Measurements from ENCODE around the gene CALD1.

CALD1 gene, protein sequence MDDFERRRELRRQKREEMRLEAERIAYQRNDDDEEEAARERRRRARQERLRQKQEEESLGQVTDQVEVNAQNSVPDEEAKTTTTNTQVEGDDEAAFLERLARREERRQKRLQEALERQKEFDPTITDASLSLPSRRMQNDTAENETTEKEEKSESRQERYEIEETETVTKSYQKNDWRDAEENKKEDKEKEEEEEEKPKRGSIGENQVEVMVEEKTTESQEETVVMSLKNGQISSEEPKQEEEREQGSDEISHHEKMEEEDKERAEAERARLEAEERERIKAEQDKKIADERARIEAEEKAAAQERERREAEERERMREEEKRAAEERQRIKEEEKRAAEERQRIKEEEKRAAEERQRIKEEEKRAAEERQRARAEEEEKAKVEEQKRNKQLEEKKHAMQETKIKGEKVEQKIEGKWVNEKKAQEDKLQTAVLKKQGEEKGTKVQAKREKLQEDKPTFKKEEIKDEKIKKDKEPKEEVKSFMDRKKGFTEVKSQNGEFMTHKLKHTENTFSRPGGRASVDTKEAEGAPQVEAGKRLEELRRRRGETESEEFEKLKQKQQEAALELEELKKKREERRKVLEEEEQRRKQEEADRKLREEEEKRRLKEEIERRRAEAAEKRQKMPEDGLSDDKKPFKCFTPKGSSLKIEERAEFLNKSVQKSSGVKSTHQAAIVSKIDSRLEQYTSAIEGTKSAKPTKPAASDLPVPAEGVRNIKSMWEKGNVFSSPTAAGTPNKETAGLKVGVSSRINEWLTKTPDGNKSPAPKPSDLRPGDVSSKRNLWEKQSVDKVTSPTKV

DNA sequence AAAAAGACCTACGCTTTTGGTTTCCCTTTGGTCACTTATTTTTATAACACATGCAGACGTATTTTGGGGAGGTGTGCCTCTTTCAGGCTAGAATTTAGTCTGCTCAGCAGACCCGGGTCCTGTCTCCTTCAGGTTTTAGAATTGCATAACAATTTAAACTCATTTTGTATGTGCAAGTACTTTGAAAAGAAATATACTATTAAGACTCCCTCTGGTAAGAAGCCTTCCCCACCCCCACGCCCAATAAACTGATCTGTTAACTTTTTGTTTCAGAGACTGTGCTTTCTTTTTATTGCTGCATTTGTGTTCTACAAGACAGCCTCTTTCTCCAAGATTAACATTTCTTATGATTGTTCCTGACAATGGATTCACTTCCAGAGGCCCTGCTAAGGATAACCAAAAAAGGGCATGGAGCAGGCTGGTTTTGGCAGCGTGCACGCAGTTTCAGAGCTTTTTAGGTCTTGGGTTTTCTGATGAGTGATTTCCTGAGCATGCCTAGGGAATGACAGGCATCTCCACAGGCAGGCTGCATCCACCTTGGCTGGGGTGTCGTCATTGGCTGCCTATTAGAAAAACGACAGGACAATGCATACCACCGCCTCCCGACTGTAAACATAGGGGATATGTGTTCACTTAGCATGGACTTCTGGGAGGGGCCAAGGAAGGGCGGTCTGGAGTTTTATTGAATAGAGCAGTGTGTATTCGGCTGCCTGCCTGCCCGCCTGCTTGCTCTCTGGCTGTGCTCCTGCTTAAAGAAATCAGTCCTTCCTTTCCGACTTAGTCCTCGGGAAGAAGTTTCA lies at the start of gene CALD1:
Gene CALD1, plus strand, starts transcription at position 694 of the 800 bp plus-strand sequence. CDS start 88,100 bp downstream, outside the sequence.
- no peaks in the 10 kb centered on the region for H3K9me3 ChIP-seq (ENCODE audit: control insufficient read depth, insufficient read depth, low read length)
- peak within 1 kb of the TSS; percentile 96 for H3K9ac ChIP-seq (ENCODE audit: low read depth, low read length)
- peak within 1 kb of the TSS; percentile 98 for H3K27ac ChIP-seq (ENCODE audit: low read depth, low read length)
- peaks cover 41% of the 10 kb centered on the region for H3K4me1 ChIP-seq (ENCODE audit: control insufficient read depth, insufficient read depth, low read length)
- peaks cover 8% of the 10 kb centered on the region; the same call in 1 of the 2 replicates for H3K36me3 ChIP-seq (ENCODE audit: control insufficient read depth, insufficient read depth, low read length)
- H3K4me3 ChIP-seq (ENCODE audit: low read depth, low read length), result peak within 1 kb of the TSS; percentile 88
- H3K27me3 ChIP-seq (ENCODE audit: control insufficient read depth, insufficient read depth, low read length), result no peaks in the 10 kb centered on the region

DNA sequence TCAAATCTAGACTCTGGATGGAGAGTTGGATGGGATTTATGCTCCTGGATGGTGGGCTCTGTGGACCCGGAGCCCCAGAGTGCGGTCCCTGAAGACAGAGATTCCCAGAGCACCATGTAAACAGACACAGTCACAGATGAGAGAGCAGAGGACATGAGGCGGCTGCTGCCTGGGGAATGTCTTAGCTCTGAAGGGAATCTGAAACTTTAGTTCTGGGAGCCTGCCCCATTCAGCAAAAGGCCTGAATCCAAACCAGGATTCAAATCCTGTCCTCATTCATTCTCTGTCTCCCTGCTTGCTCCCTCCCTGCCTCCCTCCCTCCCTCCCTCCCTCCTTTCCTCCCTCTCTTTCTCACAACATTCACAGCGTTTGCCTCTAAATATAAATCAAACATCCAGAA lies 49.5 kb upstream of the CALD1 start:
- Histone ChIP-seq H3K9me3 (ENCODE audit: control insufficient read depth, insufficient read depth, low read length) (no peaks in the 10 kb centered on the region), H3K4me3 (ENCODE audit: low read depth, low read length) (no peak overlapping the region), H3K27me3 (ENCODE audit: control insufficient read depth, insufficient read depth, low read length) (no peaks in the 10 kb centered on the region), H3K27ac (ENCODE audit: low read depth, low read length) (no peak overlapping the region), H3K9ac (ENCODE audit: low read depth, low read length) (no peak overlapping the region), H3K4me1 (ENCODE audit: control insufficient read depth, insufficient read depth, low read length) (no peaks in the 10 kb centered on the region), H3K36me3 (ENCODE audit: control insufficient read depth, insufficient read depth, low read length) (no peaks in the 10 kb centered on the region)

DNA sequence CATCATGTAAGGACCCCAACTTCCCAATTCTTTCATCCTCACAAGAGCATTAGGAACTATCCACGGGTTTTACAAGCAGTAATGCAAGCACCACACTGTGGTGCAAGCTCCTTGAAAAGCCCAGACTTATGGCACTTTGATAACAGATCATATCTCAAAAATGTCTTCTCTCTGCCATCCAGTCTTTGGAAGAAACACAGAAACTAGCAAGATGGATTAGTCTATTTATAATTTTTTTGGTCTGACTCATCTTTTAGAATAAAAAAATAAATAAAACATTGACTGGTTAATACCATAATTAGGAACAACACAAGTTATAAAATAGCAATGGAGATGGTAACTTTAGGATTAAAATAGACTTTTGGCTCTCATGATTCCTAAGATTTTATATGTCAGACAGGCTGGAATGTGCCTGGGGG lies 49.0 kb upstream of the CALD1 start:
- H3K27ac ChIP-seq (ENCODE audit: low read depth, low read length), result no peak overlapping the region
- H3K27me3 ChIP-seq (ENCODE audit: control insufficient read depth, insufficient read depth, low read length), result no peaks in the 10 kb centered on the region
- H3K36me3 ChIP-seq (ENCODE audit: control insufficient read depth, insufficient read depth, low read length), result no peaks in the 10 kb centered on the region
- no peak overlapping the region for H3K9ac ChIP-seq (ENCODE audit: low read depth, low read length)
- H3K4me3 ChIP-seq (ENCODE audit: low read depth, low read length), result no peak overlapping the region
- H3K9me3 ChIP-seq (ENCODE audit: control insufficient read depth, insufficient read depth, low read length), result no peaks in the 10 kb centered on the region
- H3K4me1 ChIP-seq (ENCODE audit: control insufficient read depth, insufficient read depth, low read length), result no peaks in the 10 kb centered on the region

DNA sequence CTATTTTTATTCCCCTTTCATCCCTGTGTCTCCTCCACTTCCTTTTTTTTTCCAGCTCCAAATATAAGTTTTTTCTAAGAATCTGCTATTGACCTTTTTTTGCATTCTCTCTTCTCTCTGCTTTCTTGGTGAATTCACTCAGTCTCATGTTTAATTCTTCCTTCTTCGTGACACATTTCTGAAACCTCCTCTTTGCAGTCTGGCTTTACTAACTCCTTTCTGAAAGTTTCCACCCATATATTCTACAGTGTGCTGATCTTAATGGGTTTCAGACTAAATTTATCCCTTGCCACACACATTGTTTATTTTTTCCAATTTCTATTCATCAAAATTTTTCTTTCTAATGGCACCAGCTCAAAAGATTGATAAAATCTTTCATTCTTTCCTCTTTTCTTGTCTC lies 47.8 kb upstream of the CALD1 start:
- Histone ChIP-seq H3K9ac (ENCODE audit: low read depth, low read length) (no peak overlapping the region), H3K27me3 (ENCODE audit: control insufficient read depth, insufficient read depth, low read length) (no peaks in the 10 kb centered on the region), H3K4me1 (ENCODE audit: control insufficient read depth, insufficient read depth, low read length) (no peaks in the 10 kb centered on the region), H3K36me3 (ENCODE audit: control insufficient read depth, insufficient read depth, low read length) (no peaks in the 10 kb centered on the region), H3K27ac (ENCODE audit: low read depth, low read length) (no peak overlapping the region), H3K9me3 (ENCODE audit: control insufficient read depth, insufficient read depth, low read length) (no peaks in the 10 kb centered on the region), H3K4me3 (ENCODE audit: low read depth, low read length) (no peak overlapping the region)

DNA sequence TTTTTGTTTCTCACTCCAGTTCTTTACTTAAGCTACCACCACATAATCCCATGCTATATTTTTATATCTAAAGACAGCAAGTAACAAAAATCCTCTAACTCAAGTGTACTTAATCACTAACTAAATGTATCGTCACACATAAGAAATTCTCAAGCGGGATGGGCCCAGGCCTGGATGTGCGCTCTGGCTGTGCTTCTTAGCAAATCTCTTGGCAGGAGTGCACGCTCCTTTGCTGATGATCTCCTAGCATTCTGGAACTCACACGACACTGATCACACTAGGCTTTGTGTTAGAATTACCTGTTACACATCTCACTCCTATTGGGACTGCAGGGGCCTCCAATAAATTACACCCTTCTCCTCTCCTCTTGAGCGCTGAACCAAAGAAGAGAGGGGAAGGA lies 46.7 kb upstream of the CALD1 start:
- H3K4me3 ChIP-seq (ENCODE audit: low read depth, low read length), result no peak overlapping the region
- H3K27ac ChIP-seq (ENCODE audit: low read depth, low read length), result no peak overlapping the region
- no peaks in the 10 kb centered on the region for H3K4me1 ChIP-seq (ENCODE audit: control insufficient read depth, insufficient read depth, low read length)
- no peaks in the 10 kb centered on the region for H3K9me3 ChIP-seq (ENCODE audit: control insufficient read depth, insufficient read depth, low read length)
- no peak overlapping the region for H3K9ac ChIP-seq (ENCODE audit: low read depth, low read length)
- H3K36me3 ChIP-seq (ENCODE audit: control insufficient read depth, insufficient read depth, low read length), result no peaks in the 10 kb centered on the region
- no peaks in the 10 kb centered on the region for H3K27me3 ChIP-seq (ENCODE audit: control insufficient read depth, insufficient read depth, low read length)

DNA sequence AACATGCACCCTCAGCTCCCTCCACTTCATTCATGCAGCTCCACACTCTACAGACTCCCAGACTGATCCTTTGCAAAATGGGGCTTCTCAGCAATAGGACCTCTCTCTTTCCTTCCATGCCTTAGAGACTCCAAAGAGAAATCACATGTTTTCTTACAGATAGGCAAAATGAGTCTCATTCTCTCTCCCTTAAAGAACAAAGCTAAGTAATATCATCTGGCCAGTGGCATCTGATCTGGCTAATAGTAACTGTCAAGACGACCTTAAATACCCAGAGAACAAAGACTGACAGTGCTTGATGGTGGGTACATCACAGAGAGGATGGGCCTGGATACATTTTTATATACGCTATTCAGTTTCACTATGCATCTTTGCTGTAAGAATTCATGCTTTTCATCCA lies 43.1 kb upstream of the CALD1 start:
- no peak overlapping the region for H3K4me3 ChIP-seq (ENCODE audit: low read depth, low read length)
- H3K27me3 ChIP-seq (ENCODE audit: control insufficient read depth, insufficient read depth, low read length), result no peaks in the 10 kb centered on the region
- H3K9me3 ChIP-seq (ENCODE audit: control insufficient read depth, insufficient read depth, low read length), result no peaks in the 10 kb centered on the region
- no peak overlapping the region for H3K9ac ChIP-seq (ENCODE audit: low read depth, low read length)
- H3K27ac ChIP-seq (ENCODE audit: low read depth, low read length), result no peak overlapping the region
- no peaks in the 10 kb centered on the region for H3K36me3 ChIP-seq (ENCODE audit: control insufficient read depth, insufficient read depth, low read length)
- 0 out of 2 replicates have a peak, but pooled peaks cover under 1% of the 10 kb centered on the region for H3K4me1 ChIP-seq (ENCODE audit: control insufficient read depth, insufficient read depth, low read length)

DNA sequence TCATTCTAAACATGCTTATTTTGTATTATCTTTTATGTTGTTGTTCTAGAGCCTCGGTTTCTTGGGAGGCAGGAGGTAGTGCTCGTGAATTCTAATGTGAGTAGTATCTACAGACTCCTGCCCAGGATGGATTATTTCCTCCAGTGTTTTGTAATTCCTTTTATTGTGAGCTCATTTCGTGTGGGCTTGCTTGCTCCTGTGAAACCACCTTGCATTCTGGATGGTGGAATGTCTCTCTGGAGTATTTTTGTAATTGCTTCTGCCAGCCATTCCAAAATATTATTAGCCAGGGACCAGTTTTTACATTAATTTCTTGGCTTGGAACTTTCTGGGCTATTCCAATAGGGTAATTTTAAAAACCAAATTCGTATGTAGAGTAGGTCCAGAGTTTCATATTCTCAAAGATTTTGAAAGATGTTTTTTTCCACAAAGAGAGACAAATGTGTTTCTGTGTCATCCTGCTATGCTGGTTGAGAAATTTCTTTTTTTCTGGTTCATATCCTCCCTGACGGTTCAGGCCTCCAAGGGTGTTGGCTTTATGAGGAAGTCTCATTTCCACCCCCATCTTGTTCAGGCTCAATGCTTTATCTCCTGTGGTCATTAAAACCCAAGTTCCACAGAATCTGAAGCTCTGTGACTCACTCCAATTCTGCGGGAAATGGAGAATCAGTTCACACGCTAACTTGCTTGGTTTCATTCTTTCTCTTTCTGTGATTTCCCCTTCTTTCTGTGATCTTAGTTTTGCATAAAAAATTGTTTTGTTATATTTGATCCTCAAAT lies 41.7 kb upstream of the CALD1 start:
- Histone ChIP-seq H3K4me3 (ENCODE audit: low read depth, low read length) (no peak overlapping the region), H3K9me3 (ENCODE audit: control insufficient read depth, insufficient read depth, low read length) (no peaks in the 10 kb centered on the region), H3K9ac (ENCODE audit: low read depth, low read length) (no peak overlapping the region), H3K4me1 (ENCODE audit: control insufficient read depth, insufficient read depth, low read length) (peaks cover 11% of the 10 kb centered on the region), H3K36me3 (ENCODE audit: control insufficient read depth, insufficient read depth, low read length) (no peaks in the 10 kb centered on the region), H3K27ac (ENCODE audit: low read depth, low read length) (no peak overlapping the region), H3K27me3 (ENCODE audit: control insufficient read depth, insufficient read depth, low read length) (no peaks in the 10 kb centered on the region)

DNA sequence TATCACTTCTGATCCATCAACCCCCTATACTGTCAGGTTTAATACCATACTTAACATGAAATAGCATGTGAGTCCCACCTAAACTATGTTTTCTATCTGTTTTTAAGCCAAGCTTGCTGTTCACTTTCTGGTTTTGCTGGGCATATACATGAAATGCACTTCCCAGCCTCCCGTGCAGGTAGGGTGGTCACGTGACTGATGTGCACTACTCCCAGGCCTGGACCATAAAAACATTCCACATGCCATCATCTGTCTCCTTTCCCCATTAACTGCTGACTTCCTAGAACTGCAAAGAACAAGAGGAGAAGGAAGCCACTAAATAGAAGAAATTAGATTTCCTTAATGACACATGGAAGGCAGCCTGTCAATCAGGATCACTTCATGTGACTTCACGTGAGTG lies 40.1 kb upstream of the CALD1 start:
- Histone ChIP-seq H3K9ac (ENCODE audit: low read depth, low read length) (no peak overlapping the region), H3K36me3 (ENCODE audit: control insufficient read depth, insufficient read depth, low read length) (no peaks in the 10 kb centered on the region), H3K27me3 (ENCODE audit: control insufficient read depth, insufficient read depth, low read length) (no peaks in the 10 kb centered on the region), H3K27ac (ENCODE audit: low read depth, low read length) (no peak overlapping the region), H3K4me1 (ENCODE audit: control insufficient read depth, insufficient read depth, low read length) (peaks cover 18% of the 10 kb centered on the region), H3K9me3 (ENCODE audit: control insufficient read depth, insufficient read depth, low read length) (no peaks in the 10 kb centered on the region), H3K4me3 (ENCODE audit: low read depth, low read length) (no peak overlapping the region)

DNA sequence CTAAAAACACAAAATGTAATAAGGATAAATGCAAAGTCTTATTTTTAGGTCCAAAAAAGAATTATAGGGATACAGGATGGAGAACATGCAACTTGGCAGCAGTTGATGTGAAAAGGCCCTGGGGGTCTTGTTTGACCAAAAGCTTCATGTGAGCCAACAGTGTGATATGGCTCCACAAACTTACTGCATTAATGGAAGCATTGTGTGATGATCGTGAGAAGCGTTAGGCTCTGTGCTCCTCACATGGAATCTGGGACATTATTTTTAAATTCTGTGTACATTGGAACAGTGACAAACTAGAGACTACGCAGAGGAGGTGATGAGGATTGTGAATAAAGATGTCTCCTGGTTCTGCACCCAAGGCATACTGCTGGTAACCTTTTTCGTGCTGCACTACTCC lies 39.1 kb upstream of the CALD1 start:
- Histone ChIP-seq H3K27me3 (ENCODE audit: control insufficient read depth, insufficient read depth, low read length) (no peaks in the 10 kb centered on the region), H3K4me3 (ENCODE audit: low read depth, low read length) (no peak overlapping the region), H3K27ac (ENCODE audit: low read depth, low read length) (no peak overlapping the region), H3K9ac (ENCODE audit: low read depth, low read length) (no peak overlapping the region), H3K4me1 (ENCODE audit: control insufficient read depth, insufficient read depth, low read length) (peaks cover 28% of the 10 kb centered on the region), H3K9me3 (ENCODE audit: control insufficient read depth, insufficient read depth, low read length) (no peaks in the 10 kb centered on the region), H3K36me3 (ENCODE audit: control insufficient read depth, insufficient read depth, low read length) (no peaks in the 10 kb centered on the region)

DNA sequence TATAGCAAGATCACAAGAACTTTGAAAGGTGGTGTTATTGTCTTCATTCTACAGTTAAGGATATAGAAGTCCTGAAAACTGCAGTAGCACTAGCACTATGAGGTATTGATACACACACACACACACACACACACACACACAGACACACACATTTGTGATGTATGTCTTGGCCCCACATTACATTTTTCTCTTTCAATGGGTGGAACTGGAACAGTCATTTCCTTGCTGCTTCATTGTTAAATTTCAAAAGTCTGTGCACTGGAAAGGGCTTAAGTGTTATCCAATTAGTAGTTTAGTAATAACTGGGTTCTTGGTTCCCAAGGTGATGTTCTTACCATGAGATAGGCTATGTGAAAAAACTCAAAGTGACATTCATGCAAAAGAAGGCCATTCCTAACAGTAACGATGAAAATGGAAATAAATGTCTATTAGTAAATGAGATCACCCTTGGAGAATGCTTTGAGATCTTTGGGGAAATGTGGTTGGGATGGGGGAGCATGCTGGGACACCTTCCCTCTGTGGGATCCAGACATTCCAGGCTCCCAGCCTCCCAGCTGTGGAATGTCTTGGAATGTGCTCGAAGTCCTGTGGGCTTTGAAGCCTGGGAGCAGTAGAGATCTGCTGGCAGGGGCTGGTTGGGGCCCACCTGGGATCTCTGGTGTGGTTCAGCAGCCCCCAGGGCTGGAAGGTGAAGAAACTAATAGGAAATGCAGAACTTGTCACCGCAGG lies 37.4 kb upstream of the CALD1 start:
- peak overlapping the region; percentile 76 for H3K27ac ChIP-seq (ENCODE audit: low read depth, low read length)
- H3K9ac ChIP-seq (ENCODE audit: low read depth, low read length), result no peak overlapping the region
- peaks cover 28% of the 10 kb centered on the region for H3K4me1 ChIP-seq (ENCODE audit: control insufficient read depth, insufficient read depth, low read length)
- H3K4me3 ChIP-seq (ENCODE audit: low read depth, low read length), result no peak overlapping the region
- H3K27me3 ChIP-seq (ENCODE audit: control insufficient read depth, insufficient read depth, low read length), result no peaks in the 10 kb centered on the region
- no peaks in the 10 kb centered on the region for H3K9me3 ChIP-seq (ENCODE audit: control insufficient read depth, insufficient read depth, low read length)
- no peaks in the 10 kb centered on the region for H3K36me3 ChIP-seq (ENCODE audit: control insufficient read depth, insufficient read depth, low read length)
